ENCODE measurements around the gene GPR75. TPM values are rescaled to one million over a fixed set of nuclear protein-coding genes. Genes with fewer than 3 reads are reported as not detected.

Gene GPR75
- total and polyA plus RNA-seq, 2 of the 8 experiments (the other 6 are each of a cell fraction or from before 2014, with no cell fraction given), result 3.5 to 4.3 TPM

- CTCF ChIA-PET (ENCODE audit: partially characterized antibody), result no interaction called here
- H3K9ac ChIP-seq (replicated peaks in 1 of 4; ENCODE audit: extremely low read depth in 1 of 4, low read depth in 3 of 4, low read length in 3 of 4), result no peak overlapping the region
- no peak overlapping the region for H3K23ac ChIP-seq (ENCODE audit: insufficient read length)
- peaks cover 0 to 1% (median under 1%) of the 10 kb centered on the region in 4 experiments; a peak in 2 of 7 replicates for H3K4me1 ChIP-seq (replicated peaks in 1 of 4; ENCODE audit: control insufficient read depth in 3 of 4, insufficient read depth in 4 of 4, low read length in 3 of 4)
- no peaks in the 10 kb centered on the region for H3K79me1 ChIP-seq (ENCODE audit: low read depth, low read length)
- POLR2A ChIA-PET (ENCODE audit: partially characterized antibody), result interaction anchor here (1.2 to 1.4 kb wide), 2 partner anchors 41 to 70 kb away, joined by 3 read pairs; no protein-coding TSS in a partner anchor
- no peak overlapping the region for H4K8ac ChIP-seq (ENCODE audit: extremely low read depth, insufficient read depth, low read length)
- H3K56ac ChIP-seq (replicated peaks; ENCODE audit: insufficient read length, low read depth, low read length), result no peak overlapping the region
- no peak overlapping the region for H3K4ac ChIP-seq (replicated peaks; ENCODE audit: insufficient read length, low read depth, low read length)
- TF ChIP-seq SP4 (IDR thresholded peaks at IDR 0.05; ENCODE audit: low read length) (no peak), RAD21 (IDR thresholded peaks at IDR 0.05 in 1 of 2, conservative IDR thresholded peaks at IDR 0.05 in 1 of 2; ENCODE audit: low read depth in 2 of 2, low read length in 2 of 2) (no peak), EP300 (IDR thresholded peaks at IDR 0.05; ENCODE audit: borderline replicate concordance in 1 of 2, low read depth in 2 of 2, low read length in 2 of 2) (no peak), SIX5 (IDR thresholded peaks at IDR 0.05; ENCODE audit: low read depth, low read length) (no peak), KDM1A (IDR thresholded peaks at IDR 0.05; ENCODE audit: borderline replicate concordance, low read length) (no peak), BACH1 (IDR thresholded peaks at IDR 0.05; ENCODE audit: low read length) (no peak), FOSL1 (IDR thresholded peaks at IDR 0.05; ENCODE audit: insufficient read depth, low read depth, low read length) (no peak), BCL11A (IDR thresholded peaks at IDR 0.05; ENCODE audit: low read depth in 2 of 2, low read length in 2 of 2) (no peak), SRF (IDR thresholded peaks at IDR 0.05; ENCODE audit: low read depth, low read length) (no peak), KDM4A (IDR thresholded peaks at IDR 0.05; ENCODE audit: low read depth, low read length, severe bottlenecking) (no peak)
- TF ChIP-seq, protein P1, sequence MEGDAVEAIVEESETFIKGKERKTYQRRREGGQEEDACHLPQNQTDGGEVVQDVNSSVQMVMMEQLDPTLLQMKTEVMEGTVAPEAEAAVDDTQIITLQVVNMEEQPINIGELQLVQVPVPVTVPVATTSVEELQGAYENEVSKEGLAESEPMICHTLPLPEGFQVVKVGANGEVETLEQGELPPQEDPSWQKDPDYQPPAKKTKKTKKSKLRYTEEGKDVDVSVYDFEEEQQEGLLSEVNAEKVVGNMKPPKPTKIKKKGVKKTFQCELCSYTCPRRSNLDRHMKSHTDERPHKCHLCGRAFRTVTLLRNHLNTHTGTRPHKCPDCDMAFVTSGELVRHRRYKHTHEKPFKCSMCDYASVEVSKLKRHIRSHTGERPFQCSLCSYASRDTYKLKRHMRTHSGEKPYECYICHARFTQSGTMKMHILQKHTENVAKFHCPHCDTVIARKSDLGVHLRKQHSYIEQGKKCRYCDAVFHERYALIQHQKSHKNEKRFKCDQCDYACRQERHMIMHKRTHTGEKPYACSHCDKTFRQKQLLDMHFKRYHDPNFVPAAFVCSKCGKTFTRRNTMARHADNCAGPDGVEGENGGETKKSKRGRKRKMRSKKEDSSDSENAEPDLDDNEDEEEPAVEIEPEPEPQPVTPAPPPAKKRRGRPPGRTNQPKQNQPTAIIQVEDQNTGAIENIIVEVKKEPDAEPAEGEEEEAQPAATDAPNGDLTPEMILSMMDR (IDR thresholded peaks at IDR 0.05; ENCODE audit: control extremely low read depth in 1 of 3, insufficient read depth in 1 of 3, low read depth in 1 of 3, low read length in 3 of 3), result no peak
- H3K18ac ChIP-seq (ENCODE audit: extremely low read depth, low read length), result no peak overlapping the region
- DNase-seq (ENCODE audit: low read depth in 1 of 2, low spot score in 2 of 2) (no peak), FAIRE-seq (no peak)
- H2AK5ac ChIP-seq (ENCODE audit: low read depth, low read length), result no peak overlapping the region
- H2BK120ac ChIP-seq (replicated peaks; ENCODE audit: low read depth, low read length), result no peak overlapping the region
- H4K91ac ChIP-seq (replicated peaks; ENCODE audit: insufficient read length, low read length), result no peak overlapping the region
- H3K14ac ChIP-seq (ENCODE audit: insufficient read length), result no peak overlapping the region
- H3K36me3 ChIP-seq (ENCODE audit: control insufficient read depth in 2 of 4, insufficient read depth in 4 of 4, low read length in 3 of 4), result peaks cover 0 to 5% (median under 1%) of the 10 kb centered on the region in 4 experiments; a peak in 3 of 8 replicates
- H3K27me3 ChIP-seq (replicated peaks in 1 of 4; ENCODE audit: control insufficient read depth in 3 of 4, extremely low read depth in 1 of 4, insufficient read depth in 3 of 4, low read length in 3 of 4), result no peaks in the 10 kb centered on the region
- H2BK20ac ChIP-seq (ENCODE audit: low read length), result no peak overlapping the region
- no peak overlapping the region for H3K27ac ChIP-seq (ENCODE audit: low read depth, low read length)
- H2AFZ ChIP-seq (ENCODE audit: low read length), result no peak overlapping the region
- no peak overlapping the region for H2BK5ac ChIP-seq (ENCODE audit: low read depth, low read length)
- H2BK12ac ChIP-seq (ENCODE audit: low read depth, low read length), result no peak overlapping the region
- no peaks in the 10 kb centered on the region for H3K9me3 ChIP-seq (ENCODE audit: insufficient read depth in 2 of 2, low read depth in 1 of 2, low read length in 1 of 2)
- WGBS, 2 experiments (ENCODE audit: extremely low coverage in 1 of 2, insufficient coverage in 1 of 2, insufficient read length in 1 of 2, insufficient replicate concordance in 2 of 2, low coverage in 1 of 2, low lambda C conversion rate in 2 of 2, missing lambda C conversion rate in 1 of 2), result 95% methylated on average over 4 of the region's 4 CpGs; no CpG with 5 or more reads in 1 of the 2 experiments
- H4K5ac ChIP-seq (ENCODE audit: insufficient read length, low read depth, low read length), result no peak overlapping the region
- H4K20me1 ChIP-seq (replicated peaks in 1 of 2; ENCODE audit: control insufficient read depth in 1 of 2, insufficient read depth in 2 of 2, low read length in 2 of 2), result no peaks in the 10 kb centered on the region
- H3K79me2 ChIP-seq (ENCODE audit: control insufficient read depth in 1 of 2, insufficient read depth in 2 of 2, low read length in 2 of 2), result no peaks in the 10 kb centered on the region
- no peak overlapping the region for H3K4me2 ChIP-seq (ENCODE audit: insufficient read depth in 1 of 2, low read depth in 2 of 2, low read length in 2 of 2)
- H3K23me2 ChIP-seq (ENCODE audit: low read depth, low read length), result no peaks in the 10 kb centered on the region
- no peak overlapping the region for H3K4me3 ChIP-seq (ENCODE audit: extremely low read depth in 1 of 4, insufficient read depth in 2 of 4, low read depth in 3 of 4, low read length in 4 of 4)
- H2BK15ac ChIP-seq (ENCODE audit: low read length), result no peak overlapping the region
These were observed 39.1 kb downstream of the GPR75 start for GRCh38 chr2:53820711-53821110.

All from H1 (cell line).